ENCODE results near the gene SLC19A1.

SLC19A1 gene

DNA sequence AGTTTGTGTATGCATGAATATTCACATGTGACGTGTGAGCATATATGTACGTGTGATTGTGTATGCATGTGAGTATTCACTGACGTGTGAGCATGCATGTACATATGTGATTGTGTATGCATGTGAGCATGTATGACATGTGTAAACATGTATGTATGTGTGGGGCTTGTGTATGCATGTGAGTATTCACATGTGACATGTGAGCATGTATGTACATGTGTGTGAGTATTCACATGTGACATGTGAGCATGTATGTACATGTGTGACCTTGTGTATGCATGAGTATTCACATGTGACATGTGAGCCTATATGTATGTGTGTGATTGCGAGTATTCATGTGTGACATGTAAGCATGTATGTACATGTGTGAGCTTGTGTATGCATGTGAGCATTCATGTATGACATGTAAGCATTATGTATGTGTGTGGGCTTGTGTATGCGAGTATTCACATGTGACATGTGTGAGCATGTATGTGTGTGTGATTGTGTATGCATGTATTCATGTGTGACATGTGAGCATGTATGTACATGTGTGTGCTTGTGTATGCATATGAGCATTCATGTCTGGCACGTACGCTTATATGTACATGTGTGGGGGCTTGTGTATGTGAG is 89.4 kb downstream of the SLC19A1 start:
- DNase-seq (ENCODE audit: low spot score): no peak

DNA sequence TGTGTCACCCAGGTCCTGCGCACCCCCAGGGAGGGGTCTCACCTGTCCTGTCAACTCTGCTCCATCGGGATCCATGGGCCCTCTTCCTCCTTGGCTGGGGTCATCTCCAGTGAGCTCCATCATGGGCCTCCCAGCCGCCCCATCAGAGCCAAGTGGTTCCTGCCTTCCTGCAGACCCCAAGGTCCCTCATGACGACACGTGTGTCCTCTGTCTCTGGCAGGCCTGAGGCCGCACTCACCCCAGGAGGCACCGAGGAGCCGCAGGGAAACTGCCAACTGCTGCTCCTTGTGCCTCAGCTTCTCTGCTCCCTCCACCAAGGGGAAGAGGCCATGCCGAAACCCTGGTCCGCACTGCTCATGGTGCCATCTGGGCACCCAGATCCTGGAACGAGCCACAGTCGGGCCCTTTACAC is 90.5 kb downstream of the SLC19A1 start:
- DNase-seq (ENCODE audit: low spot score): no peak

DNA sequence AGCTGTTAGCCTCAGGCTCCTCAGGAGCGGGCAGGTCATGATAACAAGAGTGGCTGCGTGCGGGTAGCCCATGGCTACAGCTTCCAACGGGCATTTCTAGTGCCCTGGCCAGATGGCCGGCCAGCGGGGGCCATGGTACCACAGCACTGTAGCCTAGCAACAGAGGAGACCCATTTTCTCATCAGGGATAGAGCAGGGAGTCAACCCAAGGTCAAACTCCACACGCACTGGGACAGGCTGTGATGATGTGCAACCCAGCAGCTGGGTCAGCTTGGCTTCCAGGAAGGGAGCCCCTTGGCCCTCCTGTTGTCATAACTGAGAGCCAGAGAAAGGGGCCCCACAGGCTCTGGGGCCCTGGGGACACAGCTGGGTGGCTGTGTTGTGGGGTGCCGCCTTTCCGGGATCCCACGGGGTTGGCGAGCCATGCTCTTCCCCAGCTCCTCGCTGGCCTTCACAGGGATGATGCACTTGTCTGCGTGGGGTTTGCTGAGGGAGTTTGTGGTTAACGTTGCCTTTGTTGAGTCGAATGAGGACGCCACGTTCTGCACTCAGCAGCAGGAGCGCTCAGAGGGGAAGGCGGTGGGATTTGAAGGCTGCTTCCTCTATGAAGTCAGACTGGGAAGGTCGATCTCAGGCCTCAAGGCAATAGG is 91.0 kb downstream of the SLC19A1 start:
- DNase-seq (ENCODE audit: low spot score): no peak

DNA sequence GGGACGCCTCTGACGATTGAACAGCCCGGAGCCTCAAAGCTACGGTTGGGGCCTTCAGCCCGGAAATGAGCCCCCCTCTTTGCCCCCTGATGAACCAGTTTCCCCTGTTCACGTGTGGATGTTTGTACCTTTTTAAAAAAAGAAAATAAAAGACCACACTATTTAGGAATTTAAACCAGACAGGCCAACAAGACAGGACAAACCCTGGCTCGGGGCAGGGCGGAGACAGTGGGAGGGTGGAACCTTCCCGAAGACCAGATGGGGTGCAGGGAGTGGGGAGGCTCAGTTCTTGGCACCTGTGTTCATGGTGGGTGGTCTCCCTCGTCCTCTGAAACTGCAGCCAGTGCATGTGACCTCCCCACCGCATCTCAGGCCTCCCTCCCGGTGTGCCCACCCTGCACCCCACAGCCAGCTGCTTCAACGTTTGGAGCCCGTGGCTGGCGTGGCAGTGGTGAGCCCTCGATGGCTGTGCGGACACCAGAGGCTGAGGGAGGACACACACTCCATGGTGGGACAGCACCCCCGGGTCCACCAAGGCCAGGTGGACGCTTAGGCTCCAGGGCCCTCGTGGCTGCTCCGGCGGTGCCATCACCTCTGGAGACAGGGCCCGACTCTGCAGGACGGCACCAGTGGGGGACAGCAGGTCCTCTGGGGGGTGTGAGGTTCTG is 91.7 kb downstream of the SLC19A1 start:
- DNase-seq (ENCODE audit: low spot score): no peak

DNA sequence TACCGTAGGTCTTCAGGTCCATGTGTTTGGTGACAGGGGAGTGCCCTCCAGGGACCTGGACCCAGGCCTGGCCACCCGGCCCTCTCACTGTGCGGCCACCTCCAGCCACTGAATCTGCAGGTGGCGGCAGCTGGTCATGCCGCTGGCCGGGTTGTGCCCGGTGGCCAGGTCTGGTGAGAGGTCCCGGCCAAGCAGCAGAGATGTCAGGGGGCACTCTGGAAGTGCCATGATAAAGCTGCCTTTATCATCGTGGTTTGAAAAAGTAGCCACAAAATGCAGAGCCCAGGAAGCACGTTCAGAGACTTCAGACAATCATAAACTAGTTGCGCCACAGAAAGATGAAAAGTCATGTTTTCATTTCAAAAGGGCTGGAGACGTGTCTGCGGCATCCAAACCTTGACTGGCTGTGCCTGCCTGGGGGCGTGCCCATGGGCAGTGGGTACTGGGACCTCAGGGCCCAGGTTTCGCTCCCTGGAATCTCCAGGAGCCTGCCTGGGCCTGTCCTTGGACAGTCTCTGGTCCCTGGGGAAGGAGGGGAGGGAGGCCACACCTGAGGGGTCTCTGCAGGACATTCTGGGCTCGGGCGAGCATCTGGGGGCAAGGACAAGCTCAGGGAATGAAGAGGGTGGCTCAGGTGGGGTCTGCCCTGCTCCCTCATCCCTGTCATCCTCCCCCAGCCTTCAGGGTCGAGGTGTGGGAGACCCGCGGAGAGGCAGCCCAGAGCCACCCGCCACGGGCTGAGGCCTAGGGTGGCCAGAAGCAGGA is 92.4 kb downstream of the SLC19A1 start:
- no peak for DNase-seq (ENCODE audit: low spot score)

DNA sequence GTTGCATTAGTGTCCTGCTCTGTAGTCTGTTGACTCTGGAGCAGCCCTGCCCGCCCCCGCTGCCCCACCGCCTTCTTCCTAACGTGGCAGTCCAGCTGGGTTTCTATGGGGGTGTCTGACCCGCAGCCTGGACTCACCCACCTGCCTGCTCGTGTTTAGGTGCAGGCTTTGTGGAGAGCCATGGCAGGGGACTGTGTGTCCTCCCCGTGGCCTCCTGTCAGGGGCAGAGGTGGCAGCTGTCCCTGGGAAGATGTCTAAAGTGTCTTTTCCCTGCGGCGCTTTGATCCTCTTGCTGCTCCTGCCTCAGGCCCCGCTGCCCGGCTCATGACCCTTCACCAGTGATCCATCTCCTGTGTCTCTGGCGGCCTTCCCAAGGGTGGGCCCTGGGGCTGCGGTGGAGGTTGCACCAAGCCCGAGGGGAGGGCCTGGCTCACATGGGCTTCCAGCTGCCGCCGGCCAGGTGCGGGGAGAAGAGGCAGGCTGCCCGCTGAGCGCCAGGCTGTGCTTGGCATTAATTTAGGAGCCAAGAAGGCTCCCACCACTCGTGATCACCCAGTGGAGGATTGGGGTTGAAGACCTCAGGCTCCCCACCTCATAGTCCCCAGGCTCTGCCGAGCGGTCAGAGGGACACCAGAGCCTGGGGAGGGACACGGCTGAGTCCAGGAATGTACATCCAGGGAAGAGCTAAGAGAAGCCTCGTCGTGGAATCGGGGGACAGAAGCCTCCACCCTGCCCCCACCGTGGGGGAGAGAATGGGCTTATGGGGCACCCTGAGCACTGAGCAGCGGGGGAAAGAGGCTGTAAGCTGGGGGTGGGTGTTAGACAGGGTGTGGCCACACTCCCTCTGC is 93.2 kb downstream of the SLC19A1 start:
- no peak for DNase-seq (ENCODE audit: low spot score)

DNA sequence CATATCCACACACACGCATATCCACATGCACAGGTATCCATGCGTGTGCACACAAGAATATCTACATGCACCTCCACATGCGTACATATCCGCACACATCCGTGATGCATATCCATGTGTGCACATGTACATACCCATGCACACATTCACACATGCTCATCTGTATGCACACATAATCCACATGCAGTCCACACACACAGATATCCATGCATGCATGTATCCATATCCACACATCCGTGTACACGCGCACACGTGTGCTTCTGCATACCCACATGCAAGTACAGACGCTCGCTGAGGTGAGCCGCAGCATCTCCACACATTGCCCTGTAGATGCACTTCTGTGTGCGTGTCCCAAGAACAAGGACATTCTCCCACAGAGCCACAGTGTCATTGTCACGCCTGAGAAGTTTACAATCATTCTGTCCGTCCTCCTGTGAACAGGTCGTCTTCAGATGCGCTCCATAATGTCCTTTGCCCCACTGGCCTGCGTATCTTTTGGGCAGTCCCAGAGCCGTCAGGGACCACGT is 93.9 kb downstream of the SLC19A1 start:
- no peak for DNase-seq (ENCODE audit: low spot score)

Data from hepatic stellate cell (primary cell).